H9 (cell line): ENCODE data around the gene HNF1B. TPM values are rescaled to one million over a fixed set of nuclear protein-coding genes. Genes with fewer than 3 reads are reported as not detected.
A peak's percentile ranks its signal among the peaks of the same experiment; 100 is the strongest.

ENCODE experiments used
- DNase-seq: peaks from one replicate; pipeline ENCODE4 v3.0.0-alpha.2; 2017
- H2AFZ ChIP-seq: one replicate; pipeline ENCODE4 v1.6.1; 2013; ENCODE audit warnings: mild to moderate bottlenecking, low read length, control low read depth, moderate library complexity
- H2AK5ac ChIP-seq: 2 replicates; pipeline ENCODE4 v1.6.1; 2013; ENCODE audit warnings: low read length, control low read depth, mixed read lengths; ENCODE audit not compliant: insufficient read length
- H2BK120ac ChIP-seq: one replicate; pipeline ENCODE4 v1.6.1; 2013; ENCODE audit warnings: low read depth, mild to moderate bottlenecking, low read length, control low read depth, inconsistent platforms; ENCODE audit not compliant: poor library complexity, severe bottlenecking
- H2BK12ac ChIP-seq: 2 replicates; pipeline ENCODE4 v1.6.1; 2013; ENCODE audit warnings: low read length, control low read depth, mixed read lengths, low read depth; ENCODE audit not compliant: insufficient read length
- H2BK15ac ChIP-seq: 2 replicates; pipeline ENCODE4 v1.6.1; 2013; ENCODE audit warnings: low read depth, low read length, control low read depth
- H2BK20ac ChIP-seq: one replicate; pipeline ENCODE4 v1.6.1; 2013; ENCODE audit warnings: low read depth, mild to moderate bottlenecking, low read length, control low read depth, inconsistent platforms; ENCODE audit not compliant: poor library complexity, severe bottlenecking
- H2BK5ac ChIP-seq: 2 replicates; pipeline ENCODE4 v1.6.1; 2013; ENCODE audit warnings: low read length, control low read depth, mixed read lengths; ENCODE audit not compliant: insufficient read length
- H3K14ac ChIP-seq: 2 replicates; pipeline ENCODE4 v1.6.1; 2013; ENCODE audit warnings: low read length, control low read depth; ENCODE audit not compliant: insufficient read depth
- H3K18ac ChIP-seq: 2 replicates; pipeline ENCODE4 v1.6.1; 2013; ENCODE audit warnings: low read depth, mild to moderate bottlenecking, mixed read lengths, low read length, control low read depth; ENCODE audit not compliant: insufficient read length
- H3K23ac ChIP-seq: 2 replicates; pipeline ENCODE4 v1.6.1; 2013; ENCODE audit warnings: low read length, control low read depth, mixed read lengths, low read depth; ENCODE audit not compliant: insufficient read length
- H3K23me2 ChIP-seq: 2 replicates; pipeline ENCODE4 v1.6.1; 2013; ENCODE audit warnings: low read depth, mild to moderate bottlenecking, mixed read lengths, low read length, control low read depth; ENCODE audit not compliant: insufficient read length, poor library complexity, severe bottlenecking
- H3K27ac ChIP-seq: 2 replicates; pipeline ENCODE4 v1.5.1; 2013; ENCODE audit warnings: low read length, control low read depth, mixed read lengths, low read depth; ENCODE audit not compliant: insufficient read length
- H3K27me3 ChIP-seq: 2 replicates; pipeline ENCODE4 v1.6.1; 2013; ENCODE audit warnings: low read length, control low read depth, inconsistent platforms; ENCODE audit not compliant: insufficient read depth
- H3K4ac ChIP-seq: 2 replicates; pipeline ENCODE4 v1.6.1; 2013; ENCODE audit warnings: low read depth, mild to moderate bottlenecking, control low read depth, inconsistent platforms, low read length, moderate library complexity
- H3K4me1 ChIP-seq: 2 replicates; pipeline ENCODE4 v1.6.1; 2013; ENCODE audit warnings: low read length, control low read depth, inconsistent platforms; ENCODE audit not compliant: insufficient read depth
- H3K4me2 ChIP-seq: 2 replicates; pipeline ENCODE4 v1.6.1; 2013; ENCODE audit warnings: low read length, control low read depth, mixed read lengths; ENCODE audit not compliant: insufficient read length, insufficient read depth
- H3K56ac ChIP-seq: 2 replicates; pipeline ENCODE4 v1.6.1; 2013; ENCODE audit warnings: low read depth, mild to moderate bottlenecking, mixed read lengths, low read length, control low read depth; ENCODE audit not compliant: insufficient read length
- H3K79me1 ChIP-seq: 2 replicates; pipeline ENCODE4 v1.6.1; 2013; ENCODE audit warnings: low read depth, mild to moderate bottlenecking, moderate library complexity, low read length, control low read depth, inconsistent platforms; ENCODE audit not compliant: insufficient read depth, poor library complexity, severe bottlenecking
- H3K79me2 ChIP-seq: 2 replicates; pipeline ENCODE4 v1.6.1; 2013; ENCODE audit warnings: low read length, control low read depth, inconsistent platforms; ENCODE audit not compliant: insufficient read depth
- H3K9ac ChIP-seq: 2 replicates; pipeline ENCODE4 v1.6.1; 2013; ENCODE audit warnings: low read length, control low read depth, mixed read lengths; ENCODE audit not compliant: insufficient read length; ENCODE audit errors: extremely low read depth
- H3K9me3 ChIP-seq: one replicate; pipeline ENCODE4 v1.6.1; 2013; ENCODE audit warnings: low read depth, low read length, inconsistent platforms; ENCODE audit not compliant: control insufficient read depth
- H3T11ph ChIP-seq: one replicate; pipeline ENCODE4 v1.6.1; 2013; ENCODE audit warnings: mild to moderate bottlenecking, low read length, control low read depth, inconsistent platforms
- H4K20me1 ChIP-seq: one replicate; pipeline ENCODE4 v1.6.1; 2013; ENCODE audit not compliant: control insufficient read depth, insufficient read length, insufficient read depth
- H4K5ac ChIP-seq: 2 replicates; pipeline ENCODE4 v1.6.1; 2013; ENCODE audit warnings: low read depth, mild to moderate bottlenecking, mixed read lengths, low read length, control low read depth; ENCODE audit not compliant: insufficient read length
- H4K8ac ChIP-seq: replicated peaks from 2 replicates; pipeline ENCODE4 v1.6.1; 2013; ENCODE audit warnings: low read length, control low read depth, mixed read lengths, low read depth; ENCODE audit not compliant: insufficient read length
- H4K91ac ChIP-seq: 2 replicates; pipeline ENCODE4 v1.6.1; 2013; ENCODE audit warnings: low read depth, mild to moderate bottlenecking, moderate library complexity, mixed read lengths, low read length, control low read depth; ENCODE audit not compliant: insufficient read length
- H3K27ac Mint-ChIP-seq, 3 experiments: 2 replicates in 2 of 3; 3 replicates in 1 of 3; pipeline ENCODE4 v1.8.0; 2020 to 2021; ENCODE audit warnings: mixed read lengths in 3 of 3, mild to moderate bottlenecking in 1 of 3, moderate library complexity in 1 of 3
- H3K27me3 Mint-ChIP-seq: 2 replicates; pipeline ENCODE4 v1.8.0; 2021; ENCODE audit warnings: low read depth, mild to moderate bottlenecking, moderate library complexity, mixed read lengths
- H3K36me3 Mint-ChIP-seq, 3 experiments: 2 replicates in 2 of 3; 3 replicates in 1 of 3; pipeline ENCODE4 v1.8.0; 2020 to 2021; ENCODE audit warnings: low read depth in 3 of 3, mixed read lengths in 3 of 3; ENCODE audit not compliant: insufficient read depth in 1 of 3
- H3K4me1 Mint-ChIP-seq, 2 experiments: 2 replicates each; pipeline ENCODE4 v1.8.0; 2020; ENCODE audit warnings: mixed read lengths in 2 of 2
- H3K4me3 Mint-ChIP-seq, 2 experiments: 2 replicates in 1 of 2; 3 replicates in 1 of 2; pipeline ENCODE4 v1.8.0; 2020 to 2021; ENCODE audit warnings: mild to moderate bottlenecking in 2 of 2, mixed read lengths in 2 of 2, moderate library complexity in 1 of 2
- H3K9me3 Mint-ChIP-seq, 2 experiments: 2 replicates in 1 of 2; 3 replicates in 1 of 2; pipeline ENCODE4 v1.8.0; 2020; ENCODE audit warnings: mild to moderate bottlenecking in 2 of 2, mixed read lengths in 2 of 2, moderate library complexity in 1 of 2
- WGBS: extraction: QIAGEN DNeasy Blood & Tissue Kit; methylation state at CpG from one replicate; pipeline ENCODE4 v1.1.7; 2013; ENCODE audit warnings: missing lambda C conversion rate, low lambda C conversion rate, mixed read lengths; ENCODE audit not compliant: insufficient read length; ENCODE audit errors: extremely low coverage; 5-methylcytosine and 5-hydroxymethylcytosine counted together
- total RNA-seq: library from RNA; stranded (reverse); gene quantifications from 2 replicates; pipeline ENCODE4 v1.2.1, GENCODE V29; 2021
- TF ChIP-seq, protein P1 (sequence below): fragments of 200-600 bp; sonication (generic); conservative IDR thresholded peaks from 3 replicates; pipeline ENCODE4 v1.8.0; 2021; ENCODE audit warnings: antibody characterized with exemption, mild to moderate bottlenecking

The HNF1B gene
- total RNA-seq, 1 experiment from 2014 or later, result not detected

DNA sequence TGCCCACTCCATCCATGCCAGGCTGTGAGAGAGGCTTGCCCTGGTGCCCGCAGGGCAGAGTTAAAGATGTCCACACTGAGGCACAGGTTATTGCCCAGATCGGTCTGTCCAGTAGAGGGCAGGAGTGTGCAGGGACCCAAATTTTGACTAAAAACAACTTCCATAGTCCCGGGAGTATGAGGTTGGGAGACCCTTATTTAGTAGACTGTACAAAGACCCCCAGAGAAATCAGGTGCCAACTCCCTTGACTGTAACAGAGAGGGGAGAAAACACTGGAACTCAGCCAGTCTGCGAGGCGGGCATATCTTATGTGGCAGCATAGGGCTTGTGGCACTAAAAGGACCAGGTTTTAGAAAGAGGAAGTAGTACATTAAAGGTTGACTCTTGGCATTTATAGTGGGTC lies 43.4 kb downstream of the HNF1B start:
- peak; percentile 56 for DNase-seq
- Histone ChIP-seq H3K4ac (no peak overlapping the region), H3K79me2 (no peaks in the 10 kb centered on the region), H2BK12ac (no peak overlapping the region), H2BK15ac (no peak overlapping the region), H4K91ac (no peak overlapping the region), H3K23me2 (no peaks in the 10 kb centered on the region), H3K18ac (no peak overlapping the region), H2BK20ac (no peak overlapping the region), H3K27ac (no peak overlapping the region), H4K20me1 (no peaks in the 10 kb centered on the region), H3K14ac (no peak overlapping the region), H2BK5ac (no peak overlapping the region), H3K56ac (no peak overlapping the region), H3K27me3 (no peaks in the 10 kb centered on the region), H3K9ac (no peak overlapping the region), H2BK120ac (no peak overlapping the region), H3K23ac (no peak overlapping the region), H4K5ac (no peak overlapping the region), H2AFZ (no peak overlapping the region), H3K79me1 (no peaks in the 10 kb centered on the region), H3K4me2 (no peak overlapping the region), H3T11ph (no peak overlapping the region), H4K8ac (no peak overlapping the region), H3K4me1 (no peaks in the 10 kb centered on the region), H2AK5ac (no peak overlapping the region), H3K9me3 (no peaks in the 10 kb centered on the region)
- H3K36me3 Mint-ChIP-seq, result no peaks in the 10 kb centered on the region
- no peaks in the 10 kb centered on the region for H3K4me1 Mint-ChIP-seq
- no peak overlapping the region for H3K4me3 Mint-ChIP-seq
- WGBS, result no CpG with 5 or more reads among the region's 5 CpGs
- peaks cover 0 to under 1% of the 10 kb centered on the region in 2 experiments; a peak in 2 of 5 replicates for H3K9me3 Mint-ChIP-seq
- TF ChIP-seq, protein P1, sequence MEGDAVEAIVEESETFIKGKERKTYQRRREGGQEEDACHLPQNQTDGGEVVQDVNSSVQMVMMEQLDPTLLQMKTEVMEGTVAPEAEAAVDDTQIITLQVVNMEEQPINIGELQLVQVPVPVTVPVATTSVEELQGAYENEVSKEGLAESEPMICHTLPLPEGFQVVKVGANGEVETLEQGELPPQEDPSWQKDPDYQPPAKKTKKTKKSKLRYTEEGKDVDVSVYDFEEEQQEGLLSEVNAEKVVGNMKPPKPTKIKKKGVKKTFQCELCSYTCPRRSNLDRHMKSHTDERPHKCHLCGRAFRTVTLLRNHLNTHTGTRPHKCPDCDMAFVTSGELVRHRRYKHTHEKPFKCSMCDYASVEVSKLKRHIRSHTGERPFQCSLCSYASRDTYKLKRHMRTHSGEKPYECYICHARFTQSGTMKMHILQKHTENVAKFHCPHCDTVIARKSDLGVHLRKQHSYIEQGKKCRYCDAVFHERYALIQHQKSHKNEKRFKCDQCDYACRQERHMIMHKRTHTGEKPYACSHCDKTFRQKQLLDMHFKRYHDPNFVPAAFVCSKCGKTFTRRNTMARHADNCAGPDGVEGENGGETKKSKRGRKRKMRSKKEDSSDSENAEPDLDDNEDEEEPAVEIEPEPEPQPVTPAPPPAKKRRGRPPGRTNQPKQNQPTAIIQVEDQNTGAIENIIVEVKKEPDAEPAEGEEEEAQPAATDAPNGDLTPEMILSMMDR, result peak; percentile 77
- H3K27me3 Mint-ChIP-seq, result peaks cover 25% of the 10 kb centered on the region
- no peak overlapping the region for H3K27ac Mint-ChIP-seq
